HCT116 (cell line): ENCODE data around the gene LIN7A. TPM values are rescaled to one million over a fixed set of nuclear protein-coding genes. Genes with fewer than 3 reads are reported as not detected.
"Not testable (repeated sequence)": the region's sequence is repeated elsewhere in the genome, so short reads cannot be mapped to it uniquely, and the experiment has no call there.

Experiments
- ATAC-seq: fragments of 200-7000 bp; cut with Tn5 transposase; 2 replicates; pipeline ENCODE4 v1.9.1; 2020; ENCODE audit warnings: mild to moderate bottlenecking, moderate library complexity
- BruUV-seq: library from RNA; stranded (reverse); fragments of 400-500 nt; replicated peaks from 2 replicates; lab custom pipeline; 2021; lab: Mats Ljungman, UMichigan
- CTCF ChIA-PET: fragments of 300-600 bp; sonication (Branson Sonifier 250); formaldehyde crosslinking; loops from one replicate; lab custom pipeline; 2021; ENCODE audit warnings: antibody characterized with exemption; lab: Charles Lee
- POLR2A ChIA-PET: fragments of 300-600, 350-600 bp; sonication (Branson Sonifier 250); formaldehyde crosslinking; loops from one replicate; lab custom pipeline; 2021; ENCODE audit warnings: antibody characterized with exemption; lab: Charles Lee
- RAD21 ChIA-PET, 2 experiments: fragments of 300-600 bp; sonication (Branson Sonifier 250); formaldehyde crosslinking; loops; one replicate each; lab custom pipeline; 2023; ENCODE audit warnings: low total read pairs in 2 of 2; ENCODE audit not compliant: uncharacterized antibody in 2 of 2, unreplicated experiment in 2 of 2, low non-redundant PET in 1 of 2; lab: Charles Lee
- DNase-seq: peaks from one replicate; pipeline ENCODE4 v3.0.0-alpha.2; 2010; ENCODE audit warnings: low read depth, low spot score
- H2AFZ ChIP-seq: fragments of 200-600 bp; shearing (Covaris generic), sonication (generic); 2 replicates; pipeline ENCODE4 v1.6.1; 2017; ENCODE audit warnings: low read depth, mixed run types, mixed read lengths, antibody characterized with exemption, low read length; ENCODE audit not compliant: poor library complexity, severe bottlenecking
- H3K27ac ChIP-seq: 2 replicates; pipeline ENCODE4 v1.5.1; 2012; ENCODE audit warnings: low read depth, low read length
- H3K27me3 ChIP-seq: fragments of 200-600 bp; sonication (generic); 2 replicates; pipeline ENCODE4 v1.6.1; 2016; ENCODE audit warnings: mixed run types, low read length, mixed read lengths; ENCODE audit not compliant: insufficient read depth
- H3K36me3 ChIP-seq, 2 experiments: fragments of 200-500 bp in 1 of 2; fragments of 200-600 bp in 1 of 2; sonication (Bioruptor generic) in 1 of 2; sonication (generic) in 1 of 2; 2 replicates each; pipeline versions ENCODE4 v1.5.1 to v1.6.1; 2014 to 2016; ENCODE audit warnings: low read length in 2 of 2, inconsistent platforms in 1 of 2, mixed read lengths in 1 of 2, mixed run types in 1 of 2; ENCODE audit not compliant: insufficient read depth in 2 of 2, control insufficient read depth in 1 of 2
- H3K4me1 ChIP-seq, 2 experiments: fragments of 200-600 bp in 1 of 2; sonication (generic) in 1 of 2; 2 replicates each; pipeline versions ENCODE4 v1.5.1 to v1.6.1; 2012 to 2017; ENCODE audit warnings: low read length in 2 of 2, inconsistent platforms in 1 of 2, mild to moderate bottlenecking in 1 of 2, mixed read lengths in 1 of 2, mixed run types in 1 of 2, moderate library complexity in 1 of 2; ENCODE audit not compliant: insufficient read depth in 2 of 2, control insufficient read depth in 1 of 2
- H3K4me2 ChIP-seq: fragments of 200-600 bp; sonication (generic); 2 replicates; pipeline ENCODE4 v1.6.1; 2017; ENCODE audit warnings: mixed run types, low read length, mixed read lengths
- H3K4me3 ChIP-seq, 2 experiments: fragments of 200-600 bp in 1 of 2; sonication (generic) in 1 of 2; replicated peaks in 1 of 2; 2 replicates each; pipeline ENCODE4 v1.5.1; 2011 to 2016; ENCODE audit warnings: low read length in 2 of 2, control low read depth in 1 of 2, low read depth in 1 of 2, mild to moderate bottlenecking in 1 of 2, mixed read lengths in 1 of 2, mixed run types in 1 of 2
- H3K79me2 ChIP-seq: fragments of 200-600 bp; sonication (generic); 2 replicates; pipeline ENCODE4 v1.6.1; 2017; ENCODE audit warnings: mild to moderate bottlenecking, mixed run types, low read length, moderate library complexity, mixed read lengths; ENCODE audit not compliant: insufficient read depth
- H3K9ac ChIP-seq: fragments of 200-600 bp; sonication (generic); 2 replicates; pipeline ENCODE4 v1.6.1; 2016; ENCODE audit warnings: low read length, mixed read lengths
- H3K9me2 ChIP-seq: fragments of 200-600 bp; sonication (generic), shearing (Covaris generic); 2 replicates; pipeline ENCODE4 v1.6.1; 2017; ENCODE audit warnings: mixed run types, mild to moderate bottlenecking, moderate library complexity; ENCODE audit not compliant: insufficient read depth
- H3K9me3 ChIP-seq, 2 experiments: fragments of 200-500 bp in 1 of 2; fragments of 200-600 bp in 1 of 2; sonication (Bioruptor generic) in 1 of 2; sonication (generic) in 1 of 2; 2 replicates each; pipeline ENCODE4 v1.6.1; 2014 to 2017; ENCODE audit warnings: low read length in 2 of 2, mixed read lengths in 2 of 2, inconsistent platforms in 1 of 2, low read depth in 1 of 2, mild to moderate bottlenecking in 1 of 2, mixed run types in 1 of 2, moderate library complexity in 1 of 2; ENCODE audit not compliant: control insufficient read depth in 1 of 2, insufficient read depth in 1 of 2
- H4K20me1 ChIP-seq: fragments of 200-600 bp; sonication (generic), shearing (Covaris generic); 2 replicates; pipeline ENCODE4 v1.6.1; 2017; ENCODE audit warnings: mixed run types, mild to moderate bottlenecking, moderate library complexity; ENCODE audit not compliant: insufficient read depth
- CBX3 ChIP-seq: IDR thresholded peaks from 2 replicates; pipeline ENCODE4 v1.6.1; 2012; ENCODE audit warnings: low read depth
- CTCF ChIP-seq, 3 experiments: fragments of 200-600 bp in 1 of 3; sonication (generic) in 1 of 3; IDR thresholded peaks in 2 of 3; conservative IDR thresholded peaks in 1 of 3; 2 replicates each; pipeline ENCODE4 v1.5.1; 2012 to 2017; ENCODE audit warnings: low read depth in 2 of 3, low read length in 2 of 3, antibody characterized with exemption in 1 of 3, borderline replicate concordance in 1 of 3, control low read depth in 1 of 3, mild to moderate bottlenecking in 1 of 3, mixed read lengths in 1 of 3, mixed run types in 1 of 3, moderate library complexity in 1 of 3; ENCODE audit not compliant: insufficient read depth in 1 of 3
- ELF1 ChIP-seq: IDR thresholded peaks from 2 replicates; pipeline ENCODE4 v1.6.1; 2012; ENCODE audit warnings: low read depth, borderline replicate concordance
- JUND ChIP-seq: IDR thresholded peaks from 2 replicates; pipeline ENCODE4 v1.6.1; 2012
- SP1 ChIP-seq: IDR thresholded peaks from 2 replicates; pipeline ENCODE4 v1.6.1; 2012; ENCODE audit warnings: low read depth
- ZFX ChIP-seq: fragments of 450-650 bp; IDR thresholded peaks from 2 replicates; pipeline ENCODE4 v1.6.1; 2017
- intact Hi-C: fragments of 100-400 bp; cut with micrococcal nuclease; formaldehyde crosslinking; loops from 2 replicates; pipeline ENCODE4 v1.10.0; 2022
- total RNA-seq: library from RNA; stranded (reverse); gene quantifications from one replicate; pipeline ENCODE4 v1.2.1, GENCODE V29; 2021; ENCODE audit not compliant: unreplicated experiment

LIN7A gene
- total RNA-seq, 1 experiment from 2014 or later = 1.5 TPM

- intact Hi-C loops, CTCF ChIA-PET: not testable (repeated sequence)
Observed at GRCh38 chr12:80878452-80878851, 59.3 kb downstream of the LIN7A start.

GRCh38 chr12:80877721-80878265 is 59.9 kb downstream of the LIN7A start:
- no peak overlapping the region for H2AFZ ChIP-seq
- no TSS peak for BruUV-seq
- H3K9me2 ChIP-seq = no peaks in the 10 kb centered on the region
- DNase-seq = no peak
- no peak overlapping the region for H3K4me3 ChIP-seq
- no peaks in the 10 kb centered on the region for H3K27me3 ChIP-seq
- H3K79me2 ChIP-seq = no peaks in the 10 kb centered on the region
- intact Hi-C loops = no loop called here
- H3K9ac ChIP-seq = no peak overlapping the region
- no peaks in the 10 kb centered on the region for H3K36me3 ChIP-seq
- no peak overlapping the region for H3K4me2 ChIP-seq
- no peaks in the 10 kb centered on the region for H3K9me3 ChIP-seq
- no peaks in the 10 kb centered on the region for H4K20me1 ChIP-seq
- POLR2A ChIA-PET = no interaction called here
- TF ChIP-seq CBX3 (no peak), ELF1 (no peak), JUND (no peak), CTCF (IDR thresholded peaks at IDR 0.05 in 2 of 3, conservative IDR thresholded peaks at IDR 0.05 in 1 of 3; ENCODE audit: borderline replicate concordance in 1 of 3, insufficient read depth in 1 of 3, low read depth in 2 of 3, low read length in 2 of 3) (no peak), SP1 (no peak), ZFX (no peak)
- no peaks in the 10 kb centered on the region for H3K4me1 ChIP-seq
- RAD21 ChIA-PET = no interaction called here
- ATAC-seq = no peak
- no peak overlapping the region for H3K27ac ChIP-seq
- CTCF ChIA-PET = no interaction called here

More at GRCh38 chr12:80878452-80878851, 59.3 kb downstream of the LIN7A start:
- H3K27me3 ChIP-seq, H3K79me2 ChIP-seq, H3K9ac ChIP-seq, BruUV-seq, ATAC-seq, H3K9me3 ChIP-seq, H3K4me2 ChIP-seq, RAD21 ChIA-PET, H3K27ac ChIP-seq, H3K9me2 ChIP-seq, H3K4me3 ChIP-seq, H3K4me1 ChIP-seq, H4K20me1 ChIP-seq, H3K36me3 ChIP-seq, H2AFZ ChIP-seq, POLR2A ChIA-PET, DNase-seq: not testable (repeated sequence)
